GM12875 (cell line): ENCODE data around the gene JAKMIP2.
"Not testable (repeated sequence)": the region's sequence is repeated elsewhere in the genome, so short reads cannot be mapped to it uniquely, and the experiment has no call there.

Source experiments
- H3K4me3 ChIP-seq: one replicate; pipeline ENCODE4 v1.5.1; 2011; ENCODE audit warnings: low read depth, low read length, control low read depth
- TF ChIP-seq, protein P1 (sequence below): IDR thresholded peaks from 2 replicates; pipeline ENCODE4 v1.5.1; 2011; ENCODE audit warnings: low read depth, mild to moderate bottlenecking, control low read depth, inconsistent platforms, low read length, moderate library complexity, borderline replicate concordance; ENCODE audit not compliant: insufficient read depth

The JAKMIP2 gene

GRCh38 chr5:147557876-147558745 is 224.4 kb downstream of the JAKMIP2 start:
- TF ChIP-seq, protein P1, sequence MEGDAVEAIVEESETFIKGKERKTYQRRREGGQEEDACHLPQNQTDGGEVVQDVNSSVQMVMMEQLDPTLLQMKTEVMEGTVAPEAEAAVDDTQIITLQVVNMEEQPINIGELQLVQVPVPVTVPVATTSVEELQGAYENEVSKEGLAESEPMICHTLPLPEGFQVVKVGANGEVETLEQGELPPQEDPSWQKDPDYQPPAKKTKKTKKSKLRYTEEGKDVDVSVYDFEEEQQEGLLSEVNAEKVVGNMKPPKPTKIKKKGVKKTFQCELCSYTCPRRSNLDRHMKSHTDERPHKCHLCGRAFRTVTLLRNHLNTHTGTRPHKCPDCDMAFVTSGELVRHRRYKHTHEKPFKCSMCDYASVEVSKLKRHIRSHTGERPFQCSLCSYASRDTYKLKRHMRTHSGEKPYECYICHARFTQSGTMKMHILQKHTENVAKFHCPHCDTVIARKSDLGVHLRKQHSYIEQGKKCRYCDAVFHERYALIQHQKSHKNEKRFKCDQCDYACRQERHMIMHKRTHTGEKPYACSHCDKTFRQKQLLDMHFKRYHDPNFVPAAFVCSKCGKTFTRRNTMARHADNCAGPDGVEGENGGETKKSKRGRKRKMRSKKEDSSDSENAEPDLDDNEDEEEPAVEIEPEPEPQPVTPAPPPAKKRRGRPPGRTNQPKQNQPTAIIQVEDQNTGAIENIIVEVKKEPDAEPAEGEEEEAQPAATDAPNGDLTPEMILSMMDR = no peak
- no peak overlapping the region for H3K4me3 ChIP-seq

DNA sequence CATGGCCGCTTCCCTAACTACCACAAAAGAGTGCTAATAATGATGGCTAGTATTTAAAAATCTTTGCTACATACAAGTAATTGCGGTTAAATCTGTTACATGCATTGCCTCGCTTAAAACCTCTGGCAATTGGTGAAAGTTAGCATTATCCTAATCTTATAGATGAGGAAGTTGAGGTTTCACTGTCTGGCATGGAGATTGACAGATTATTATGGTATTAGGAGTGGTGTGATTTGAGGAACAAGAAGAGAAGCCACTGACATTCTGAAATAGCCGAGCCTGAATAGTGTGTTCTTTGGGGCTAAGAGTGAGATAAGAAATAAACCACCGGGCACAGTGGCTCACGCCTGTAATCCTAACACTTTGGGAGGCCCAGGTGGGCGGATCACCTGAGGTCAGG is 227.4 kb downstream of the JAKMIP2 start:
- no peak overlapping the region for H3K4me3 ChIP-seq
- TF ChIP-seq, protein P1 = no peak

DNA sequence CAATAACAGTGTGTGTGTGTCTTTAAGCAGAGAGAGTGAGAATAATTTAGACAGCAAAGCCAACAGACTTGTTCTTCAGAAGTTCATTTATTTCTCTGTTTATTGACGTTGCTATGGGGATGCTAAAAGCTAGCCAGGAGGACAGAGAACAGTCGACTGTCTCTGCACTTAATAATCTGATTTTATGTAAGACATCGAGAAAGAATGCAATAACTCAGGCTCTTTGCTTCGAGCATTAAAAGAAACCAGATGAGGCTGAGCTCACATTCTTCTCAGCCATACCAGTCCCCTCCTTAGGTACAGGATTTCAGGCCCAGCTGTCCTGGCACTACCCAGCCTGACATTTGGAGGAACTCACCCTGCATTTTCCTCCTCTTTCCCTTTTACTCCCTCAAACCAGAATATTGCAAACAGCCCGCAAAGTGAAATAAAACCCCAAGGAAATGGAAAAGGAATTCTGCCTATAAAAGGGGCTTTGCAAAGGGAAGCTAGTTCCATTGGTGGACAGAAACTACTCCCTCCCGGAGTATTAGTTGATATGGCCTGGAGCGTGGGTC is 228.2 kb downstream of the JAKMIP2 start:
- TF ChIP-seq, protein P1 = no peak
- H3K4me3 ChIP-seq = no peak overlapping the region

DNA sequence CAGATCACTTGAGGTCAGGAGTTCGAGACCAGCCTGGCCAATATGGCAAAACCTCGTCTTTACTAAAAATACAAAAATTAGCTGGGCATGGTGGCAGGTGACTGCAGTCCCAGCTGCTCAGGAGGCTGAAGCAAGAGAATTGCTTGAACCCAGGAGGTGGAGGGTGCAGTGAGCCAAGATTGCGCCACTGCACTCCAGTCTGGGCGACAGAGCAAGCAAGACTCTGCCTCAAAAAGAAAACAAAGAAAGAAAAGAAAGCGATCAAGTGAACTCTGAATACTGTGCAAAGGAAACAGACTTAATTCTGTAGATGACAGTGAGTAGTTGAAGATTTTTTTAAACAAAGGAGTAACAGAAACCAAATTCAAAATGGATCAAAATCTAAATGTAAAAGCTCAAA is 228.7 kb downstream of the JAKMIP2 start:
- H3K4me3 ChIP-seq = not testable (repeated sequence)

DNA sequence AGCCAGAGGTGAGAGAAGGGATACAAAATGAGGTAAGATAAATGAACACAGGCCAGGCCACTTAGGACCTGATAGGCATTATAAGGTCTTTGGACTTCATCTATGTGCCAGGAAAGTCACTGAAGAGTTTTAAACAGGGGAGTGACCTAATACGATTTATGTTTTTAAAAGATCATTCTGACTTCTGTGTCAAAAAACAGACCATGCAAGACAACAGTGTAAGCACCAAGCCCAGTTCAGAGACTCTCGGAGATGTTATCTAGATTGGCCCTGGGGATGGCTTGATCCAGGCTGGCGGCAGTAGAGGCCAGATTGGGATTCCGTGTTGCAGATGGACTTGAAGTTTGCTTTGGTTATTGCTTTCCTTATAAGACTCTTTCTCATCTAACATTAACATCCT is 229.6 kb downstream of the JAKMIP2 start:
- no peak overlapping the region for H3K4me3 ChIP-seq
- TF ChIP-seq, protein P1 = no peak

DNA sequence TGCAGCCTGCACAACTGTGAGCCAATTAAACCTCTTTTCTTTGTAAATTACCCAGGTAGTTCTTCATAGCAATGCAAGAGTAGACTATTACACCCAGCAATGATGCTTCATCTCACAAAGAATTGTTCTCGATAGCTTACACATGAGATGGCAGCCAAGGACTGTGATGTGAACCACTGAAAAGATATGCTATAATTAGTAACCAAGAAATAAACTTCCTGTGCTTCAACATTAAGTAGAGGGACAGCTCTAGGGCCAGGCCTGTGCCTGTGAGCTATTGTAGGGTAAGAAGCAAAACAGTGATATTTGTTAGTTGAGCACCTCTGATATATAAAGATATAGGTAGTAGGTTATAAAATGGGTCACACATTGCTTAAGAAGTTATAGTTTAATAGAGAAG is 230.9 kb downstream of the JAKMIP2 start:
- no peak overlapping the region for H3K4me3 ChIP-seq
- TF ChIP-seq, protein P1 = no peak

- H3K4me3 ChIP-seq = no peak overlapping the region
- TF ChIP-seq, protein P1 = no peak
Observed at GRCh38 chr5:147547730-147548129, 234.8 kb downstream of the JAKMIP2 start.
